Prostate gland (tissue), 2 donors: ENCODE data around the gene GATA1.

Experiments used
- POLR2A ChIP-seq: fragments of 450-650 bp; IDR thresholded peaks from one replicate; pipeline ENCODE4 v1.6.1; 2016; ENCODE audit warnings: antibody characterized with exemption, mild to moderate bottlenecking
- POLR2AphosphoS5 ChIP-seq: sonication (generic); formaldehyde crosslinking; IDR thresholded peaks from one replicate; pipeline ENCODE4 v1.6.1; 2017; ENCODE audit warnings: antibody characterized with exemption
- TF ChIP-seq, protein P1 (sequence below), 4 experiments: fragments of 200-600 bp in 2 of 4; fragments of 450-650 bp in 2 of 4; sonication (generic) in 2 of 4; IDR thresholded peaks; 1 replicate in 3 of 4; 2 replicates in 1 of 4; pipeline ENCODE4 v1.5.1; 2016 to 2019; ENCODE audit warnings: antibody characterized with exemption in 4 of 4, mild to moderate bottlenecking in 2 of 4, moderate library complexity in 2 of 4

DNA sequence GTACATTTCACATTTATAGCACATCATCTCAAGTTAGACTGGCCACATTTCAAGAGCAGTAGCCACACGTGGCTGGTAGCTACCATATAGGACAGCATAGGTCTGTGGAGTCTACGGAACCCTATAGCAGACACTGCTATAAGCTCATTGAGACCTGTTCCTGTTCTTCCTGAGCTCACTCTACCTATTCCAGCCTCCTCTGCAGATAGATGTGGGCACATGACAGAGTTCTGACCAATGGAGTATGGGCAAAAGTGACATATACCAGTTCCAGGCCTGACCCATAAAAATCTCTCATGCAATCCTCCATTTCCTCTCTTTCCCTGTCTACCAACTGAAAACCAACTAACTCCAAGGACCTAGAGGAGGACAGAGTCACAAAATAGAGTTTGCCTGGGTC lies 11.9 kb downstream of the GATA1 start:
- TF ChIP-seq, protein P1, sequence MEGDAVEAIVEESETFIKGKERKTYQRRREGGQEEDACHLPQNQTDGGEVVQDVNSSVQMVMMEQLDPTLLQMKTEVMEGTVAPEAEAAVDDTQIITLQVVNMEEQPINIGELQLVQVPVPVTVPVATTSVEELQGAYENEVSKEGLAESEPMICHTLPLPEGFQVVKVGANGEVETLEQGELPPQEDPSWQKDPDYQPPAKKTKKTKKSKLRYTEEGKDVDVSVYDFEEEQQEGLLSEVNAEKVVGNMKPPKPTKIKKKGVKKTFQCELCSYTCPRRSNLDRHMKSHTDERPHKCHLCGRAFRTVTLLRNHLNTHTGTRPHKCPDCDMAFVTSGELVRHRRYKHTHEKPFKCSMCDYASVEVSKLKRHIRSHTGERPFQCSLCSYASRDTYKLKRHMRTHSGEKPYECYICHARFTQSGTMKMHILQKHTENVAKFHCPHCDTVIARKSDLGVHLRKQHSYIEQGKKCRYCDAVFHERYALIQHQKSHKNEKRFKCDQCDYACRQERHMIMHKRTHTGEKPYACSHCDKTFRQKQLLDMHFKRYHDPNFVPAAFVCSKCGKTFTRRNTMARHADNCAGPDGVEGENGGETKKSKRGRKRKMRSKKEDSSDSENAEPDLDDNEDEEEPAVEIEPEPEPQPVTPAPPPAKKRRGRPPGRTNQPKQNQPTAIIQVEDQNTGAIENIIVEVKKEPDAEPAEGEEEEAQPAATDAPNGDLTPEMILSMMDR (IDR thresholded peaks at IDR 0.05): no peak
- no peak for TF ChIP-seq POLR2AphosphoS5
- no peak for TF ChIP-seq POLR2A
